CD4-positive, alpha-beta T cell treated with Interferon gamma for 1 hour (primary cell): Measurements from ENCODE around the gene UBQLN4.

Experiments used
- DNase-seq: peaks from one replicate; pipeline ENCODE4 v3.0.0-alpha.2; 2020

The UBQLN4 gene

DNA sequence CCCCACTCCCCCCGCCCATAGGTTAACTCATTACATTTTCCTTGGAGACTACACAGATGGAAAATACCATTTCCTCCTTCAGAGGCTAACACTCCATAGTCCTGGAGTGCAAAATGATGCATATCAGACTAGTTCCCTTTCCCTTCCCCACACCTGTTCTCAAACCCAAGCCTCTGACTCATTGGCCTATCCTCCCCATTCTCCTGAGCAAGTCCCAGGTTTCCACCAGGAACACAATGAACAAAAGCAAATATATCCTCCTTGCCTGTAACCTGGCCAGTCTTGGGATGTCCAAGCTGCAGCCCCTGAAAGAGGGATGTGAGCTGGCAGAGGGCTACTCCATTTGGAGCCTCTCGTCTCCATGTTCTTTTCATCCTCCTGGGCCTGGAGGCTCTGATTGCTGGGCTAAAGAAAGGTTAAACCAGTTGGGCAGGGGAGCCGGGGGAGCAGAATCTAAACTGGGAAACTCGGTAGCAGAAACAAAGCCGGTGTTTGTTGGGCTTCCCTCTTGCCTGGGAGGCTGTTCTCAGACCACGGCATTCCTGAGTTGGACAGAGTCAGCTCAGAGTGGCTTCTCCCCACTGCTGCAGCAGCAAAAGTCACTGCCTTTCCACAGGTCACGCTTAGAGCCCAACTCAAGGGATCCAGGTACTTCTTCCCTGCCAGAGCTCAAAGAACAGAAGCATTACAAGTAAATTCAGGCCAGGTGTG lies 46.8 kb downstream of the UBQLN4 start:
- no peak for DNase-seq

DNA sequence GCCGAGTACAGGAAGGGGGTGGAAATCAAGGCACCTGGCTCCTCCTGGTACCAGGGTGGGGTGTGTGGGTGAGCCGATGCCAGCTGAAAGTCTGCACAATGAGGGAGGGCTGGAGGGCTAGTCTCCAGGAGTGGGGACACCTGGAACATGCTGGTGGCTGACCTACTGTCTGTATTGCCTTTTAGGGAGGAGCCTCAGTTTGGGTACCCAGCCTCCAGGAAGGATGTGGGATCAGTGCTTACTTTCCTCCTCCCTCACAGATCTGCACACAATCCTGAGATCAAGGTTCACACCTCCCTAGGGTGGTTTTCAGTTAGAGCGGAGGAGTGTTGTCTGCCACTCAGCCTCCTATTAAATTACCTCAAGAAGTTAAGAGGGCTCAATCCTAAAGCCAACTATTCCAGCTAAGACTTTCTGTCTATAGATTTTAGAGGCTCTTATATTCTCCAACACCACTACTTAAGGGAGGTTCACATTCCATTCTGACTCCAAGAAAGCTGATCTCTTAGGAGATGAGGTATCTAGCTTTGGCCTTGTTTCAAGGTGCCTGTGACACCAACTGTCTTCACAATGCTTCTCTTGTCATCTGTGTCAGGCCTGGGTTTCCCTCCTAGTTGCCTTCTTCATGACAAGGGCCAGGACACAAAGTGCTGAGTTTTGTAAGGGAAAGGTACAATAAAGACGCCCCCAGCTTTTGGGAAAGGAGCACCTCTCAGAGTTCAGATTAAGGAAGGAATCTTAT lies 48.6 kb downstream of the UBQLN4 start:
- no peak for DNase-seq

DNA sequence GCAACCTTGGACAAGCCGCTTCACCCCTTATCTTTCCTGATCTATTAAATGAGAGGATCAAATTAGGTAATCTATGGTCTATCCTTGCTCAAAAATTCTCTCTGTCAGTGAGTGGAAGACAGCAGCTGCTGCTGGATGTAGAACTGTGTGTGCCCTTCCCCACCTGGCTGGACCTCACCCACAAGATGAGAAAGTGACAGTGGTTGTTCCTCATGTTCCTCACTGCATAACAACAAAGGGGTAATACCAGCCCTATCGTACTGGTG lies 49.7 kb downstream of the UBQLN4 start:
- DNase-seq = no peak

DNA sequence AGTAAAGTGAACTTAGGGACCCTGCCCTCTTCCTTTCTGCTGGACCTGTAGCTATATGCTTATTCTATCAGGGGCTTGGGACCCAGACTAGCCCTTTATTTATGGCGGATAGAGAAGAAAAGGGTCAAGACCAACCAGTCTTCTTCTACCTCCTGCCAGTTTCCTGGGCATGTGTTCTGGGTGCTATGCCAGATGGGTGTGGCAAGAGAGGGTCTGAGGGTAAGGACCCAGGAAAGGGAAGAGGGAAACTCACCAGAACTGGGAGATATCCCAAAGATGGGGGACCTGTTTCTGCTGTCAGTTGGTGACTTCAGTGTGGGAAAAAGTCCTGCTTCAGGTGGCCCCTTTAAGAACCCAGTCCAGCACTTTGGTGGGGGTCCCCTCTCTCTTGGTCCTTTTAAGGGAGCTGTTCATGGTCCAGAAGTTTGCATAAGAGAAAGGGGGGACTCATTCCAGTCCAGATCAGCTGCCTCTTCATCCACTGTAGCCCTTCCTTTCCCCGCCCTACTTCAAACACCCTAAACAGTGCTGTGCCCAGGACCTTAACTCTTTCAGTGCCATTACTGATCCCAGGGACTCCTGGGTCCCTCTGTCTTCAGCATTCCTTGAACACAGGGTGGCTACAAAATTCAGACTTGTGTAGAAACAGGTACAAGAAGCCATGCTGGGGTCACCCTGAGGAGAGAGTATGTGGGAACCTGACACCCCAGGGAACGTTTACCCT lies 51.2 kb downstream of the UBQLN4 start:
- no peak for DNase-seq

DNA sequence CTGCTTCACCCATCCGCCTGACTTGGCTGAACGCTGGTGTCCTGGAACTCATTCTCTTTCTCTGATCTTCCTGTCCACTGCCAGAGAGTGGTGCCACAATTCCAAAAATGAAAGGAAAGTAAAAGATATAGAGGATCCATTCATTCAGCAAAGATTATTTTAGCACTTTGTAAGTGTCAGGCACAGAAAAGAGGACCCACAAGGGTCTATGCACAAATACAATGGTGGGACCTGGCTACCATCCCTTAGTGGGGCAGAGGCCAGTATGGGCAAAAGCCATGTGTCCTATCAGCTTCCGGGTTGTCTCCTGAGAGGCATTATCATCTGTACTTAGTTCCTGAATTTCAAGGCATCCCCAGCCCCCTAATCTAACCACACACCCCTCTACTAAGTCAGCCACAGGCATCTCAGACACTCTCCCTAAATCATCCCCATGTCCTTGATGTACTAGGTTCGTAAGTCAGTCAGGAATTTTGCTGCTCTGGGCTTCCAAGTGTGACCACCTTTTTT lies 51.9 kb downstream of the UBQLN4 start:
- DNase-seq = no peak

DNA sequence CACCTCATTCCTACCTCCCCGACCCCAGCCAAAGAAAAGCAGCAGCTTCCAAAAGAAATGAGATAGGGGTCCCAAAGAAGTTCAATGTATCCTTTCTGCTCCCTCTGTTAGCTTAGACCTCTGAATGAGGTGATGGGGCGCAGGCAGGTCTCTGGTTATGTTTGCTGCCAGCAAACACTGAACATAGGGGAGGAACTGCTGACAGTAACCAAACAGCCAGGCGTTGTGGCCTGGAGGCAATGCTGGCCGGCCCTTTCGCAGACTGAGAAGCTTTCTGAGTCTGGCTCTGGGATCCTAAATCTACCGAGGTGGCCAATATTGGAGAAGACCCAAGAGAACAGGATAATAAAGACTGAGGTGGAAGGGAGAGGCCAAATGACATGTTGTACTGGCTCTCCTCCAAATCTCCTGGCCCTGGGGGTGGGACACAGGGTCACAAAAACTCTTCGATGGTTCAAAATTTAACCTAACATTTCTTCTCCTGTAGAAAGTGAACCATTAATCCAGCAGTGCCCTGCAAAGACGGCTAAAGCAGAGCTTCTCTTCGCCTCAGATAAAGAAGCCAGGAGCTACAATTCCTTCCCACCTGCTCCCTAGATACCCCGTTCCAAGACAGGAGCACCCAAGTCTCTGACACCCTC lies 52.5 kb downstream of the UBQLN4 start:
- DNase-seq = no peak

DNA sequence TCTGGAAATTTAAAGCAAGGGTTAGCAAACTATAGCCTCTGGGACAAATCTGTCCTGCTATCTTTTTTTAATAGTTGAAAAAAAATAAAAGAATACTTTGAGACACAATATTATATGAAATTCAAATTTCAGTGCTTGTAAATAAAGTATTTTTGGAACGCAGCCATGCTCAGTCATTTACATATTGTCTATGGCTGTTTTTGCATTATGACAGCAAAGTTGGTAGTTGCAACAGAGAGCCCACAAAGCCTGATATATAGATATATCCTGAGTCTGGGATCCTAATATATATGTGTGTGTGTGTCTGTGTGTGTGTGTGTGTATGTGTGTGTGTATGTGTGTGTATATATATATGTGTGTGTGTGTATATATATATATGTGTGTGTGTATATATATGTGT lies 53.6 kb downstream of the UBQLN4 start:
- no peak for DNase-seq

DNA sequence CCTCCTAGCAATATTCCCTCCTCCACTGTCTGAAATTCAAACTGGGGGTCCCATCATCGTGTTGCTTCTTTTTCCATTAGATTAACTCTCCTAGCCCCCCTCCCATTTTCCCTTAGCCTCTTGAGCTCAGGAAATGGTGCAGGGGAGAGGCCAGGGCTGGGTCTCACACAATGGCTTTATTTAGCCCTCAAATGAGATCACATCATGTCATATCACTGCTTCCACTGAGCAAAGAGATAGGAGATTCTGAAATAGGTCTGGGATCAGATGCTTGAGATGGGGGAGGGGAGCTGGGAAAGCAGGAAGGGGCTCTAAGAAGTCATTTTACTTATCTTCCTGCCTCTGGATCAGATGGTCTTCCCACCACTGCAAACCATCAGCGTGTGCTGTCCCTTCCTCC lies 57.4 kb downstream of the UBQLN4 start:
- DNase-seq = no peak

DNA sequence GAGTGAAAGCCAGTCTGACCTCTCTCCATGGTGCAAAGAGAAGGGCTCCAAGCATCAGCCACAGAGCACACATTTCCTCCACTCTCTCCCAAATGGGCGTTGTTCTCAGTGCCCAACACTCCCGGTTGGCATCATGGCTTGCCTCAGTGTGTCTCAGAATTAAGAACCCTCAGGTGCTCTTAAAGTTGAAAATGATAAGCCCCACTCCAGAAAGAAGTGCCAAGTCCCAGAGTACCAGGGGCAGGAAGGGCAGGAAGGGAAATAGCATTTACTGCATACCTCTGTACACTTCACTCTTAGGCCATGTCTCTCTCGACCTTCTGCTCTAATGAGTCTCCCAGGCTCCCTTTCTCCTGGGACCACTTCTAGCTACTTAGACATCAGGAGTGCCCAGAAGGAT lies 60.0 kb downstream of the UBQLN4 start:
- no peak for DNase-seq

DNA sequence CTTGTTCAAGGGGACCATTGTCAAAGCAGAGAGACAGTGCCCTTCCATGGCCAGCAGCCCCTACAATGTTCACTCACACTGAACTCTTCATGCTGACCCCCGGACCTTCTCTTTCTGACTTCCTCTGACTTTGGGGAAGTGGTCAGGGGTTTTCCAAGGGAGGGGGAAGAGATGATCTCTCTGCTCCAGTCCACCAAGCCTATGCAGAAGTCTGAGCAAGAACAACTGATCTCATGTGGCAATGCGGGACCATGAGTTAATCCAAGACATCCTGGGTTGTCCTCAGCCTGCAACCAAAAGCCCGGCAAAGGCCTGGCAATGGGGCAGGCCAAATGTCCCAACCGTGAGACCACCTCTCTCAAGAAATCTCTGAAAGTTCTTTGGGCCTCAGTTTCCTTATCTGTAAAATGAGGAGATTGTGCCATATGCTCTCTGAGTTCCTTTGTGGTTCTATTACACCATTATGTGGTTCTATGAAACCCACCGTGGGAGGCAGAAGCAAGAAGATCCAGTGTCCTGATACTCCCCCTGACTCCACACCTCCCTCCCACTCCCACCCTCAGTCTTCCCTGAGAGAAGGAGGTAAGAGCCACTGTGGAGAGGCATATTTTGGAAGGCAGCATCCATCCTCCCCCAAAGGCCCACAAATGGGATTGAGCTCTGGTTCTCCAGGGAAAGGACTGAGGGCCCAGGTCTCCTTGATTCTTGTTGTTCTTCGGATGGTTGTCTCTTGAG lies 63.4 kb downstream of the UBQLN4 start:
- peak; percentile 61 for DNase-seq

DNA sequence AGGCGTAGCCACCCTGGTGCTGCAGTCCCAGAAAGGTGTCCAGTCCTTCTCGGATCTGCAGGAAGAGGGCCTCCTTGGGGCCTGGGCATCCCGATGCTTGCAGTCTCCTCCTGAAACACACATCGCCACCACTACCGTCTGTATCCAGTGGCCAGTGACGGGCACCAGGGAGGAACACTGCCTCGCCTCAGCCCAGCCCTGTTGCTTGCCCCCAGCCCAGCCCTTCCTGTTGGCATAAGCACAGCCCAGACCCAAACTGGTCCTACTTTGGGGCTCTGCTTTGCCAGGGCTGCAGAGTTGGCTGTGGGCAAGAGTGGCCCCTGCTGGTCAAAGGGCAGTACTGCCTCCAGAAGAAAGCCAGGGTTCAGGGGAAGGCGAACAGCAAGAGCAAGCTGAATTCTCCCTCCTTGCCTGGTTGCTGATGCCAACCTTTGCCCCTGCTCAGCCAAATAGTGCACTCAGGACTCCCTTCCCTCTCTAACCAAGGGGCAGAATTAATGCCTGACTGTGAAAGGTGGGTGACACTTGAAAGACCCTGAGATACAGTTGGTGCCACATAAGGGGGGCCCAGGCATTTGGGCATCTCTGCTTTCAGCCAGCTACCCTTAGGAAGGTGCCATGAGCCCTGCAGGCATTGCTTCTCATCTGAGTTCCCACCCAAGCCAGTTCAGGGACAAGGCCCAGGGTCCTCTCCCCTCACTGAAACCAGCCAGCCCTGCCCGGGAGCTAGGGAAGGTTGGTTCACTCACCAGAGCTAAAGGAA lies 64.2 kb downstream of the UBQLN4 start:
- DNase-seq = peak; percentile 82
